A549 (cell line): ENCODE measurements around the gene KATNAL1. TPM values are rescaled to one million over a fixed set of nuclear protein-coding genes. Genes with fewer than 3 reads are reported as not detected.
A peak's percentile ranks its signal among the peaks of the same experiment; 100 is the strongest.

Experiments
- ATAC-seq, 2 experiments: fragments of 200-7000 bp in 1 of 2; fragments of >200 bp in 1 of 2; cut with Nextera tagmentation in 1 of 2; cut with Tn5 transposase in 1 of 2; 3 replicates each; pipeline versions ENCODE4 v1.8.0 to v1.9.1; 2018 to 2020; ENCODE audit warnings: mild to moderate bottlenecking in 1 of 2, moderate library complexity in 1 of 2
- CTCF ChIA-PET: fragments of 300-600 bp; sonication (Branson Sonifier 250); formaldehyde crosslinking; extraction: SDS; loops from one replicate; lab custom pipeline; 2021; ENCODE audit warnings: antibody characterized with exemption, inconsistent platforms; lab: Yijun Ruan, JAX
- POLR2A ChIA-PET: fragments of 350-600 bp; formaldehyde crosslinking; extraction: SDS; loops from one replicate; lab custom pipeline; 2021; ENCODE audit warnings: antibody characterized with exemption, inconsistent platforms; lab: Yijun Ruan, JAX
- DNase-seq, 2 experiments: peaks; one replicate each; pipeline versions ENCODE4 v3.0.0 to v3.0.0-alpha.2; 2011 to 2016; ENCODE audit warnings: low read depth in 1 of 2, low spot score in 1 of 2
- FAIRE-seq: peaks from 2 replicates; lab custom pipeline; 2011; peaks lifted over from hg19 to GRCh38; lab: Jason Lieb, UNC
- H3K27ac ChIP-seq, 2 experiments: fragments of >200 bp; sonication (Bioruptor Twin); formaldehyde crosslinking; 3 replicates each; pipeline ENCODE4 v1.5.1; 2016 to 2017
- H3K4me1 ChIP-seq: fragments of >200 bp; sonication (Bioruptor Twin); formaldehyde crosslinking; 3 replicates; pipeline ENCODE4 v1.6.1; 2016
- H3K4me2 ChIP-seq: fragments of >200 bp; sonication (Bioruptor Twin); formaldehyde crosslinking; 3 replicates; pipeline ENCODE4 v1.6.1; 2016
- H3K4me3 ChIP-seq: fragments of >200 bp; sonication (Bioruptor Twin); formaldehyde crosslinking; 3 replicates; pipeline ENCODE4 v1.5.1; 2016
- H3K9me3 ChIP-seq: fragments of >200 bp; sonication (Bioruptor Twin); formaldehyde crosslinking; 3 replicates; pipeline ENCODE4 v1.6.1; 2016
- EP300 ChIP-seq, 2 experiments: fragments of >200 bp; sonication (Bioruptor Twin); formaldehyde crosslinking; IDR thresholded peaks; 2 replicates in 1 of 2; 3 replicates in 1 of 2; pipeline ENCODE4 v1.6.1; 2016 to 2017
- FOSL2 ChIP-seq, 2 experiments: fragments of 450-650 bp in 1 of 2; fragments of >200 bp in 1 of 2; sonication (Bioruptor Twin) in 1 of 2; formaldehyde crosslinking; IDR thresholded peaks; 2 replicates each; pipeline versions ENCODE4 v1.5.0 to v1.6.1; 2016 to 2020; ENCODE audit warnings: mild to moderate bottlenecking in 1 of 2, moderate library complexity in 1 of 2
- WGBS: methylation state at CpG from one replicate; pipeline ENCODE4 v1.1.6; 2017; ENCODE audit errors: missing lambda C conversion rate; 5-methylcytosine and 5-hydroxymethylcytosine counted together
- polyA plus RNA-seq, 4 experiments: library from polyadenylated mRNA; depleted of rRNA in 3 of 4; stranded (reverse); fragments of >200 nt; fragmentation: RNase III in 1 of 4; extraction: RNeasy Plus Mini Kit Qiagen cat#74134 plus additional on column Dnase treatment in 1 of 4; gene quantifications; 2 replicates in 3 of 4; 3 replicates in 1 of 4; pipeline ENCODE4 v1.2.3, GENCODE V29; 2011 to 2017
- small RNA-seq, 6 experiments: library from RNA; depleted of rRNA; stranded (forward); fragments of <200 nt; gene quantifications; one replicate each; pipeline ENCODE3, GENCODE V24; 2012
- TF ChIP-seq, protein P1 (sequence below): fragments of 200-600 bp; sonication (generic); IDR thresholded peaks from 2 replicates; pipeline ENCODE4 v1.6.1; 2016; ENCODE audit warnings: antibody characterized with exemption, mild to moderate bottlenecking, moderate library complexity
- TF ChIP-seq, protein P2 (sequence below): fragments of >200 bp; sonication (Bioruptor Twin); formaldehyde crosslinking; IDR thresholded peaks from 3 replicates; pipeline ENCODE4 v1.5.1; 2016

Gene KATNAL1
- polyA plus RNA-seq, 2 of the 4 experiments (the other 2 are of a cell fraction) = 7.9 to 10.5 TPM

DNA sequence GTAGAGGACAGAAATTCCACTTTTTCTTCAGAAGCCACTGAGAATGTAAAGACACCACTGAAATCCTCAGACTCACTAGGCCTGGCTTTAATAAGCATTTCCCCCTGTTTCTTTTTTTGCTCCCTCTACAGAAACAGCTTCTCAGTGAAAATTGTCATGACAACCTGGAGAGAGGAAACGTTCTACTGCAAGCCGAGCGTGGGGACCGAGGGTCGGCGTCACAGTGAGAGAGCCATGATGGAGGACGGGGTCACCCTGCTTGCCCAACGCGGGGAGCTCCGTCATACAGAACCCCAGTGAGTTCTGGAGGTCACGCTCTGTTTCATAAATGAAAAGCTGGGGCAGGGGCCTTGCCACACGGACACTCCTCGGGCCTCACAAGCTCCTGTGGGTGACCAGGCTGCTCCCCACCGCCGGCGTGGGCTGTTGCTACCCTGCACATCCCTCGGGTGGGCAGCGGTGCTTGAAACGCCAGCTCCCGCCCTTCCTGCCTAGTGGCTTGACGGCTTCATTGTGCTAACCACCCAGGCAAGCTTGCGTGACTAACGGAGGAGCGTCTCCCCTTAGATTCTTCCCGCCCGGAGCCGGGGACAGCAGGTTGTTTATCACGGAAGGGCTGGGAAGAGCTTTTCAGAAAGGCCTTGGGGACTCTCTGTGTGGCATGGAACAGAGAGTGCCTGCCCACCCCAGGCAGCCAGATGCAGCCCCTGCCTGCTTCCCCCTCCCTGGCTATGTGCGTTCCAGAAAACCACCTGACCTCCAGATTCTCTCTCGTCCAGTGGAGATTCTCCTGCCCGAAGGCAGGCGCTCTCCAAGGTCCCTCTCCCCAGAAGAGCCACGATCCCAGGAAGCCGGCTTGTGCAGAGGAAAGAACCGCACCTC, 153.6 kb downstream of the KATNAL1 start:
- TF ChIP-seq FOSL2 (IDR thresholded peaks at IDR 0.05) (no peak), FOSL2 (CRISPR knock-in tag; IDR thresholded peaks at IDR 0.05) (no peak), EP300 (IDR thresholded peaks at IDR 0.05) (no peak)
- TF ChIP-seq, protein P1, sequence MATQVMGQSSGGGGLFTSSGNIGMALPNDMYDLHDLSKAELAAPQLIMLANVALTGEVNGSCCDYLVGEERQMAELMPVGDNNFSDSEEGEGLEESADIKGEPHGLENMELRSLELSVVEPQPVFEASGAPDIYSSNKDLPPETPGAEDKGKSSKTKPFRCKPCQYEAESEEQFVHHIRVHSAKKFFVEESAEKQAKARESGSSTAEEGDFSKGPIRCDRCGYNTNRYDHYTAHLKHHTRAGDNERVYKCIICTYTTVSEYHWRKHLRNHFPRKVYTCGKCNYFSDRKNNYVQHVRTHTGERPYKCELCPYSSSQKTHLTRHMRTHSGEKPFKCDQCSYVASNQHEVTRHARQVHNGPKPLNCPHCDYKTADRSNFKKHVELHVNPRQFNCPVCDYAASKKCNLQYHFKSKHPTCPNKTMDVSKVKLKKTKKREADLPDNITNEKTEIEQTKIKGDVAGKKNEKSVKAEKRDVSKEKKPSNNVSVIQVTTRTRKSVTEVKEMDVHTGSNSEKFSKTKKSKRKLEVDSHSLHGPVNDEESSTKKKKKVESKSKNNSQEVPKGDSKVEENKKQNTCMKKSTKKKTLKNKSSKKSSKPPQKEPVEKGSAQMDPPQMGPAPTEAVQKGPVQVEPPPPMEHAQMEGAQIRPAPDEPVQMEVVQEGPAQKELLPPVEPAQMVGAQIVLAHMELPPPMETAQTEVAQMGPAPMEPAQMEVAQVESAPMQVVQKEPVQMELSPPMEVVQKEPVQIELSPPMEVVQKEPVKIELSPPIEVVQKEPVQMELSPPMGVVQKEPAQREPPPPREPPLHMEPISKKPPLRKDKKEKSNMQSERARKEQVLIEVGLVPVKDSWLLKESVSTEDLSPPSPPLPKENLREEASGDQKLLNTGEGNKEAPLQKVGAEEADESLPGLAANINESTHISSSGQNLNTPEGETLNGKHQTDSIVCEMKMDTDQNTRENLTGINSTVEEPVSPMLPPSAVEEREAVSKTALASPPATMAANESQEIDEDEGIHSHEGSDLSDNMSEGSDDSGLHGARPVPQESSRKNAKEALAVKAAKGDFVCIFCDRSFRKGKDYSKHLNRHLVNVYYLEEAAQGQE = peak; percentile 38; the same call in 1 of the 2 replicates
- TF ChIP-seq, protein P2, sequence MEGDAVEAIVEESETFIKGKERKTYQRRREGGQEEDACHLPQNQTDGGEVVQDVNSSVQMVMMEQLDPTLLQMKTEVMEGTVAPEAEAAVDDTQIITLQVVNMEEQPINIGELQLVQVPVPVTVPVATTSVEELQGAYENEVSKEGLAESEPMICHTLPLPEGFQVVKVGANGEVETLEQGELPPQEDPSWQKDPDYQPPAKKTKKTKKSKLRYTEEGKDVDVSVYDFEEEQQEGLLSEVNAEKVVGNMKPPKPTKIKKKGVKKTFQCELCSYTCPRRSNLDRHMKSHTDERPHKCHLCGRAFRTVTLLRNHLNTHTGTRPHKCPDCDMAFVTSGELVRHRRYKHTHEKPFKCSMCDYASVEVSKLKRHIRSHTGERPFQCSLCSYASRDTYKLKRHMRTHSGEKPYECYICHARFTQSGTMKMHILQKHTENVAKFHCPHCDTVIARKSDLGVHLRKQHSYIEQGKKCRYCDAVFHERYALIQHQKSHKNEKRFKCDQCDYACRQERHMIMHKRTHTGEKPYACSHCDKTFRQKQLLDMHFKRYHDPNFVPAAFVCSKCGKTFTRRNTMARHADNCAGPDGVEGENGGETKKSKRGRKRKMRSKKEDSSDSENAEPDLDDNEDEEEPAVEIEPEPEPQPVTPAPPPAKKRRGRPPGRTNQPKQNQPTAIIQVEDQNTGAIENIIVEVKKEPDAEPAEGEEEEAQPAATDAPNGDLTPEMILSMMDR = no peak
- TF ChIP-seq, all 56 proteins: peak for 1
- Histone ChIP-seq H3K27ac (no peak overlapping the region), H3K4me3 (no peak overlapping the region), H3K4me2 (no peak overlapping the region), H3K9me3 (no peaks in the 10 kb centered on the region), H3K4me1 (no peaks in the 10 kb centered on the region)
- WGBS = 81% methylated on average over 32 of the region's 35 CpGs
- FAIRE-seq (no peak), DNase-seq (no peak), ATAC-seq (no peak)
- POLR2A ChIA-PET = no interaction called here
- CTCF ChIA-PET = interaction anchor here (2.3 kb wide), 1 partner anchor 21 kb away, joined by 14 read pairs; no protein-coding TSS in a partner anchor

Small RNA genes within 50 kb of the gene (small RNA-seq; reads per million reads assigned to genes)
- gene RNU6-64P = 0 reads per million in 6 experiments

Other genes with a start within 250 kb of the KATNAL1 start
- 0.48 TPM in 1 of 2 replicates, not detected in the other for gene UBE2L5, start 114.9 kb upstream of the KATNAL1 start, polyA plus RNA-seq (2011; rRNA removed)
- 0.31 to 0.53 TPM (median 0.33 TPM) in 3 replicates for gene UBE2L5, start 114.9 kb upstream of the KATNAL1 start, polyA plus RNA-seq (2017; fragmentation: RNase III; extraction: RNeasy Plus Mini Kit Qiagen cat#74134 plus additional on column Dnase treatment)
- gene HMGB1, start 158.4 kb upstream of the KATNAL1 start, polyA plus RNA-seq (2011; rRNA removed) = 295 and 353 TPM in 2 replicates
- gene HMGB1, start 158.4 kb upstream of the KATNAL1 start, polyA plus RNA-seq (2017; fragmentation: RNase III; extraction: RNeasy Plus Mini Kit Qiagen cat#74134 plus additional on column Dnase treatment) = 613 to 689 TPM (median 641 TPM) in 3 replicates